IMR-90 (cell line): ENCODE results near the gene ZNF227. TPM values are rescaled to one million over a fixed set of nuclear protein-coding genes. Genes with fewer than 3 reads are reported as not detected.

Source experiments
- ATAC-seq: fragments of 200-7000 bp; cut with Tn5 transposase; 2 replicates; pipeline ENCODE4 v1.9.1; 2020; ENCODE audit warnings: low read depth, mild to moderate bottlenecking, moderate library complexity
- BruUV-seq: library from RNA; stranded (reverse); fragments of 400-500 nt; replicated peaks from 2 replicates; lab custom pipeline; 2021; lab: Mats Ljungman, UMichigan
- CTCF ChIA-PET: fragments of 300-600 bp; formaldehyde crosslinking; extraction: SDS; loops from one replicate; lab custom pipeline; 2021; ENCODE audit warnings: antibody characterized with exemption; lab: Yijun Ruan, JAX
- POLR2A ChIA-PET: fragments of 300-600 bp; sonication (Branson Sonifier 250); formaldehyde crosslinking; loops from one replicate; lab custom pipeline; 2022; ENCODE audit warnings: antibody characterized with exemption; ENCODE audit not compliant: unreplicated experiment; lab: Charles Lee
- DNase-seq: peaks from one replicate; pipeline ENCODE4 v3.0.0; 2013
- H2AFZ ChIP-seq: replicated peaks from 2 replicates; pipeline ENCODE3; 2013; ENCODE audit warnings: low read length, mild to moderate bottlenecking; ENCODE audit not compliant: poor library complexity
- H2AK5ac ChIP-seq: 2 replicates; pipeline ENCODE4 v1.6.1; 2013; ENCODE audit warnings: low read depth, low read length, inconsistent platforms
- H2AK9ac ChIP-seq: replicated peaks from 2 replicates; pipeline ENCODE3; 2013; ENCODE audit warnings: mild to moderate bottlenecking, low read depth, low read length, moderate library complexity; ENCODE audit not compliant: poor library complexity
- H2BK120ac ChIP-seq: 2 replicates; pipeline ENCODE4 v1.6.1; 2013; ENCODE audit warnings: low read depth, low read length, inconsistent platforms
- H2BK15ac ChIP-seq: 3 replicates; pipeline ENCODE4 v1.6.1; 2013; ENCODE audit warnings: low read depth, low read length, inconsistent platforms
- H2BK20ac ChIP-seq: 2 replicates; pipeline ENCODE4 v1.6.1; 2013; ENCODE audit warnings: low read depth, mild to moderate bottlenecking, inconsistent platforms, low read length, moderate library complexity
- H2BK5ac ChIP-seq: 2 replicates; pipeline ENCODE4 v1.6.1; 2013; ENCODE audit warnings: mild to moderate bottlenecking, low read depth, low read length, inconsistent platforms; ENCODE audit not compliant: poor library complexity, severe bottlenecking
- H3K14ac ChIP-seq: replicated peaks from 2 replicates; pipeline ENCODE4 v1.6.1; 2013; ENCODE audit warnings: low read depth, low read length, inconsistent platforms
- H3K18ac ChIP-seq: 2 replicates; pipeline ENCODE4 v1.6.1; 2013; ENCODE audit warnings: low read depth, low read length, control low read depth
- H3K23ac ChIP-seq: 2 replicates; pipeline ENCODE4 v1.6.1; 2013; ENCODE audit warnings: low read depth, low read length, inconsistent platforms
- H3K27ac ChIP-seq: 2 replicates; pipeline ENCODE4 v1.5.1; 2013; ENCODE audit warnings: mild to moderate bottlenecking, control low read depth, low read length; ENCODE audit not compliant: insufficient read depth
- H3K27me3 ChIP-seq: 2 replicates; pipeline ENCODE4 v1.6.1; 2013; ENCODE audit warnings: low read length; ENCODE audit not compliant: control insufficient read depth, insufficient read depth
- H3K36me3 ChIP-seq: 2 replicates; pipeline ENCODE4 v1.6.1; 2013; ENCODE audit warnings: low read length, mixed read lengths; ENCODE audit not compliant: control insufficient read depth, insufficient read depth
- H3K4ac ChIP-seq: 2 replicates; pipeline ENCODE4 v1.6.1; 2013; ENCODE audit warnings: low read depth, low read length, inconsistent platforms
- H3K4me1 ChIP-seq: 2 replicates; pipeline ENCODE4 v1.6.1; 2013; ENCODE audit warnings: low read length, mixed read lengths; ENCODE audit not compliant: control insufficient read depth, insufficient read depth
- H3K4me2 ChIP-seq: 2 replicates; pipeline ENCODE4 v1.6.1; 2013; ENCODE audit warnings: low read depth, mild to moderate bottlenecking, control low read depth, low read length, moderate library complexity
- H3K4me3 ChIP-seq: 2 replicates; pipeline ENCODE4 v1.5.1; 2013; ENCODE audit warnings: low read depth, mild to moderate bottlenecking, control low read depth, low read length, moderate library complexity; ENCODE audit not compliant: insufficient read depth
- H3K56ac ChIP-seq: 2 replicates; pipeline ENCODE4 v1.6.1; 2013; ENCODE audit warnings: low read length, inconsistent platforms; ENCODE audit not compliant: insufficient read depth; ENCODE audit errors: extremely low read depth
- H3K79me1 ChIP-seq, 2 experiments: 2 replicates each; pipeline ENCODE4 v1.6.1; 2013; ENCODE audit warnings: low read length in 2 of 2, inconsistent platforms in 1 of 2, low read depth in 1 of 2
- H3K9ac ChIP-seq: 2 replicates; pipeline ENCODE4 v1.6.1; 2013; ENCODE audit warnings: low read depth, low read length, control low read depth
- H3K9me1 ChIP-seq: 2 replicates; pipeline ENCODE4 v1.6.1; 2013; ENCODE audit warnings: low read length, inconsistent platforms; ENCODE audit not compliant: insufficient read depth
- H3K9me3 ChIP-seq: 2 replicates; pipeline ENCODE4 v1.6.1; 2013; ENCODE audit warnings: low read length; ENCODE audit not compliant: control insufficient read depth, insufficient read depth
- H4K20me1 ChIP-seq: 2 replicates; pipeline ENCODE4 v1.6.1; 2013; ENCODE audit warnings: low read length, inconsistent platforms; ENCODE audit not compliant: insufficient read depth
- H4K5ac ChIP-seq: 2 replicates; pipeline ENCODE4 v1.6.1; 2013; ENCODE audit warnings: mild to moderate bottlenecking, low read depth, low read length, control low read depth
- H4K8ac ChIP-seq, 2 experiments: 2 replicates each; pipeline ENCODE4 v1.6.1; 2013; ENCODE audit warnings: low read depth in 2 of 2, low read length in 2 of 2, control low read depth in 1 of 2, inconsistent platforms in 1 of 2
- H4K91ac ChIP-seq: 2 replicates; pipeline ENCODE4 v1.6.1; 2013; ENCODE audit warnings: low read depth, low read length, inconsistent platforms; ENCODE audit not compliant: insufficient read depth
- BHLHE40 ChIP-seq: fragments of 150-350 bp; IDR thresholded peaks from 2 replicates; pipeline ENCODE4 v1.6.1; 2016; ENCODE audit warnings: mild to moderate bottlenecking, low read depth, low read length
- CHD1 ChIP-seq: IDR thresholded peaks from 2 replicates; pipeline ENCODE4 v1.6.1; 2012; ENCODE audit warnings: low read depth, low read length, improper control_type of control experiment
- FOS ChIP-seq: fragments of 150-350 bp; IDR thresholded peaks from 2 replicates; pipeline ENCODE4 v1.6.1; 2016; ENCODE audit warnings: low read depth, low read length
- MAFK ChIP-seq: IDR thresholded peaks from 2 replicates; pipeline ENCODE4 v1.6.1; 2012; ENCODE audit warnings: low read depth, low read length, improper control_type of control experiment
- MAZ ChIP-seq: IDR thresholded peaks from 2 replicates; pipeline ENCODE4 v1.6.1; 2012; ENCODE audit warnings: low read depth, mild to moderate bottlenecking, low read length, improper control_type of control experiment, moderate library complexity, borderline replicate concordance
- NFE2L2 ChIP-seq: fragments of 150-350 bp; IDR thresholded peaks from 2 replicates; pipeline ENCODE4 v1.6.1; 2016; ENCODE audit warnings: low read depth, mild to moderate bottlenecking, low read length
- RAD21 ChIP-seq: IDR thresholded peaks from 2 replicates; pipeline ENCODE4 v1.6.1; 2012; ENCODE audit warnings: low read length, improper control_type of control experiment
- RCOR1 ChIP-seq: IDR thresholded peaks from 2 replicates; pipeline ENCODE4 v1.6.1; 2012; ENCODE audit warnings: mild to moderate bottlenecking, low read length, improper control_type of control experiment; ENCODE audit not compliant: insufficient replicate concordance
- RFX5 ChIP-seq: IDR thresholded peaks from 2 replicates; pipeline ENCODE4 v1.8.0; 2012; ENCODE audit warnings: low read depth, mild to moderate bottlenecking, low read length, moderate library complexity
- SMC3 ChIP-seq: fragments of 150-350 bp; IDR thresholded peaks from 2 replicates; pipeline ENCODE4 v1.6.1; 2016; ENCODE audit warnings: low read depth, mild to moderate bottlenecking, antibody characterized with exemption, low read length, moderate library complexity
- WGBS, 2 experiments: methylation state at CpG; one replicate each; pipeline versions ENCODE4 v1.1.5 to v1.1.7; 2013; ENCODE audit warnings: missing lambda C conversion rate in 2 of 2; ENCODE audit not compliant: insufficient read length in 1 of 2; ENCODE audit errors: extremely low coverage in 2 of 2; 5-methylcytosine and 5-hydroxymethylcytosine counted together
- dilution Hi-C: fragments of 300-500 bp; cut with HindIII; formaldehyde crosslinking; loops from one replicate; pipeline ENCODE4 v1.14.3; 2018; ENCODE audit warnings: low sequenced_read_pairs; ENCODE audit not compliant: unreplicated experiment
- in situ Hi-C: fragments of 300-500 bp; cut with MboI; formaldehyde crosslinking; loops from 3 replicates; pipeline ENCODE4 v1.14.3; 2019; ENCODE audit warnings: low sequenced_read_pairs, inconsistent platforms, mixed read lengths
- intact Hi-C: fragments of 100-400 bp; cut with micrococcal nuclease; formaldehyde crosslinking; loops from 2 replicates; pipeline ENCODE4 v1.10.0; 2022
- polyA plus RNA-seq, 3 experiments: library from polyadenylated mRNA; depleted of rRNA; stranded (reverse); fragments of >200 nt; gene quantifications; 2 replicates each; pipeline ENCODE4 v1.2.3, GENCODE V29; 2012; ENCODE audit warnings: low replicate concordance in 1 of 3
- total RNA-seq: library from RNA; depleted of rRNA; stranded (reverse); fragments of >200 nt; gene quantifications from 2 replicates; pipeline ENCODE4 v1.2.3, GENCODE V29; 2012
- TF ChIP-seq, protein P1 (sequence below): fragments of 150-350 bp; IDR thresholded peaks from 2 replicates; pipeline ENCODE4 v1.6.1; 2017; ENCODE audit warnings: mild to moderate bottlenecking, antibody characterized with exemption, low read length, low read depth

Gene ZNF227
- total and polyA plus RNA-seq, 2 of the 4 experiments (the other 2 are of a cell fraction): 4.9 to 19.2 TPM

DNA sequence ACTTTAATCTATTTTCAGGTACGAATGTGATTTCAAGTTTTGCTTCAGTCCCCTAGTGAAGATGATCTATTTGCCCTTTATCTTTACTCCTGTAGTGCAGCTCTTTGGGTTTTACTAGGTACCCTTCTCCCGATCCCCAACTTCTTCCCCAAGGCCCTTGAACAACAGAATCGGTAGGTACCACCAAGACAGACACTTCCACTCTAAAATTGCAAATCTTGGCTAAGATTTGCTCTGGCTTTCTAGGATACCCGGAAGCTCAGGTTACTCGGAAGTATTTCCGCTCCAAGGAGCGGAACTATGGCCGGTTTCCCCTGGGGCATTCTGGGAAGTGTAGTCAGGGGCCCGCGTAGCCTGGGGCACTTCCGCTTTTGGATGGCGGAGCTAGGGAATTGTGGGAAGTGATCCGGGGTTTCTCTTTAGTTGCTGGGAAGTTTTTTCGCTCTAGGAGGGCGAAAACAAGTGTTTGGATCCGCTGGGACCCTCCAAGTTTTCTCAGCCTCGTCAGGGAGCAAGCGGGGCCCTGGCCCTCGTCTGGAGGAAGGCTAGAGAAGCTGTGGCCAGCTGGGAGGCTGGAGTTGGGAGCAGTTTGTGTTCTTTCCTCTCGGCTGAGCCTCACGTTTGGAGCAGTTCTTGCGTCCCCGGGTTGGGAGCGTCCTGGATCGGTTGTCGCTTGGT lies 5.1 kb upstream of the ZNF227 start:
- Histone ChIP-seq H3K14ac (peak overlapping the region; percentile 100), H3K9me3 (no peaks in the 10 kb centered on the region), H3K27ac (peak overlapping the region; percentile 88), H4K8ac (peak overlapping the region; percentile 94 to 99), H3K9ac (peak overlapping the region; percentile 95), H2BK5ac (peak overlapping the region; percentile 79), H2AFZ (peak overlapping the region; percentile 98), H4K91ac (peak overlapping the region; percentile 89), H3K18ac (peak overlapping the region; percentile 91), H2BK20ac (0 out of 2 replicates have a peak overlapping the region, but pooled peaks have one; percentile 49), H2AK5ac (peak overlapping the region; percentile 45; the same call in 1 of the 2 replicates), H3K23ac (peak overlapping the region; percentile 97), H3K56ac (peak overlapping the region; percentile 94), H3K4me2 (peak overlapping the region; percentile 89), H3K4me3 (peak overlapping the region; percentile 80), H3K9me1 (no peaks in the 10 kb centered on the region), H4K5ac (peak overlapping the region; percentile 100), H2BK120ac (peak overlapping the region; percentile 63), H4K20me1 (no peaks in the 10 kb centered on the region), H3K36me3 (no peaks in the 10 kb centered on the region), H3K79me1 (peaks cover 2 to 4% of the 10 kb centered on the region in 2 experiments; a peak in 2 of 4 replicates), H3K4me1 (no peaks in the 10 kb centered on the region), H3K27me3 (no peaks in the 10 kb centered on the region), H3K4ac (peak overlapping the region; percentile 97), H2AK9ac (peak overlapping the region; percentile 80), H2BK15ac (0 out of 3 replicates have a peak overlapping the region, but pooled peaks have one; percentile 49)
- no TSS peak for BruUV-seq
- DNase-seq (peak; percentile 93), ATAC-seq (peak; percentile 92)
- intact Hi-C loops: no loop called here
- CTCF ChIA-PET: no interaction called here
- TF ChIP-seq FOS: no peak
- TF ChIP-seq CHD1: no peak
- no peak for TF ChIP-seq NFE2L2
- no peak for TF ChIP-seq RFX5
- no peak for TF ChIP-seq SMC3
- TF ChIP-seq RCOR1: no peak
- 0 out of 2 replicates have a peak, but pooled peaks have one; percentile 2 for TF ChIP-seq RAD21
- TF ChIP-seq MAZ: 0 out of 2 replicates have a peak, but pooled peaks have one; percentile 36
- TF ChIP-seq MAFK: no peak
- 0 out of 2 replicates have a peak, but pooled peaks have one; percentile 12 for TF ChIP-seq BHLHE40
- TF ChIP-seq, protein P1, sequence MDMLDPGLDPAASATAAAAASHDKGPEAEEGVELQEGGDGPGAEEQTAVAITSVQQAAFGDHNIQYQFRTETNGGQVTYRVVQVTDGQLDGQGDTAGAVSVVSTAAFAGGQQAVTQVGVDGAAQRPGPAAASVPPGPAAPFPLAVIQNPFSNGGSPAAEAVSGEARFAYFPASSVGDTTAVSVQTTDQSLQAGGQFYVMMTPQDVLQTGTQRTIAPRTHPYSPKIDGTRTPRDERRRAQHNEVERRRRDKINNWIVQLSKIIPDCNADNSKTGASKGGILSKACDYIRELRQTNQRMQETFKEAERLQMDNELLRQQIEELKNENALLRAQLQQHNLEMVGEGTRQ: no peak
- in situ Hi-C loops: no loop called here
- dilution Hi-C loops: no loop called here
- WGBS, 2 experiments: 0% methylated on average over 3 of the region's 26 CpGs; no CpG with 5 or more reads in 1 of the 2 experiments
- POLR2A ChIA-PET: interaction anchor here (0.6 kb wide), 2 partner anchors 13 to 135 kb away, joined by 3 to 4 read pairs; no protein-coding TSS in a partner anchor
